Fibroblast of villous mesenchyme (primary cell): ENCODE measurements around the gene AVPR2. TPM values are rescaled to one million over a fixed set of nuclear protein-coding genes. Genes with fewer than 3 reads are reported as not detected.

Source experiments
- DNase-seq: peaks from one replicate; pipeline ENCODE4 v3.0.0-alpha.2; 2010; ENCODE audit warnings: low read depth
- H3K4me3 ChIP-seq: 2 replicates; pipeline ENCODE4 v1.5.1; 2011; ENCODE audit warnings: low read depth, mild to moderate bottlenecking, low read length
- total RNA-seq: library from RNA; depleted of rRNA; stranded (reverse); fragments of >200 nt; gene quantifications from 2 replicates; pipeline ENCODE4 v1.2.3, GENCODE V29; 2012
- TF ChIP-seq, protein P1 (sequence below): IDR thresholded peaks from 2 replicates; pipeline ENCODE4 v1.5.1; 2012; ENCODE audit warnings: low read depth, mild to moderate bottlenecking, low read length; ENCODE audit not compliant: insufficient read depth

AVPR2 gene
- total RNA-seq, 1 donor: not detected

DNA sequence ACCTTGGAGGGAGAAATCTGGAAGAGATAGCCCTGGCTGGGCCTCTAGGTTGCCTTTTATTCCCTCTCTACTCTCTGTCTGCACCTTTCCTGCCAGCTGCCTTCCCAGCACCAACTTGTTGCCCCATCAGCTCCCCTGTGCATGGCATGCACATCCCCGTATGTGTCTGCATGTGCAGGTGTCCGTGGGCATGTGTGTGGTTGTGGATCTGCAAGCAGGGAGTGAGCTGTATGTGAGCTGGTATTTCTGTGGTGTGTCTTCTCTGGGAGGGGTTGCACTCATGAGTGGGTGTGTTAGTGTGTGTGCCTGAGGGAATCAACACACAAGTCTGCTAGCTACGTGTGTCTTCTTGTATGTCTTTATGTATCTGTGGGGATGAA, 28.4 kb upstream of the AVPR2 start:
- no peak overlapping the region for H3K4me3 ChIP-seq
- TF ChIP-seq, protein P1, sequence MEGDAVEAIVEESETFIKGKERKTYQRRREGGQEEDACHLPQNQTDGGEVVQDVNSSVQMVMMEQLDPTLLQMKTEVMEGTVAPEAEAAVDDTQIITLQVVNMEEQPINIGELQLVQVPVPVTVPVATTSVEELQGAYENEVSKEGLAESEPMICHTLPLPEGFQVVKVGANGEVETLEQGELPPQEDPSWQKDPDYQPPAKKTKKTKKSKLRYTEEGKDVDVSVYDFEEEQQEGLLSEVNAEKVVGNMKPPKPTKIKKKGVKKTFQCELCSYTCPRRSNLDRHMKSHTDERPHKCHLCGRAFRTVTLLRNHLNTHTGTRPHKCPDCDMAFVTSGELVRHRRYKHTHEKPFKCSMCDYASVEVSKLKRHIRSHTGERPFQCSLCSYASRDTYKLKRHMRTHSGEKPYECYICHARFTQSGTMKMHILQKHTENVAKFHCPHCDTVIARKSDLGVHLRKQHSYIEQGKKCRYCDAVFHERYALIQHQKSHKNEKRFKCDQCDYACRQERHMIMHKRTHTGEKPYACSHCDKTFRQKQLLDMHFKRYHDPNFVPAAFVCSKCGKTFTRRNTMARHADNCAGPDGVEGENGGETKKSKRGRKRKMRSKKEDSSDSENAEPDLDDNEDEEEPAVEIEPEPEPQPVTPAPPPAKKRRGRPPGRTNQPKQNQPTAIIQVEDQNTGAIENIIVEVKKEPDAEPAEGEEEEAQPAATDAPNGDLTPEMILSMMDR: no peak
- no peak for DNase-seq

DNA sequence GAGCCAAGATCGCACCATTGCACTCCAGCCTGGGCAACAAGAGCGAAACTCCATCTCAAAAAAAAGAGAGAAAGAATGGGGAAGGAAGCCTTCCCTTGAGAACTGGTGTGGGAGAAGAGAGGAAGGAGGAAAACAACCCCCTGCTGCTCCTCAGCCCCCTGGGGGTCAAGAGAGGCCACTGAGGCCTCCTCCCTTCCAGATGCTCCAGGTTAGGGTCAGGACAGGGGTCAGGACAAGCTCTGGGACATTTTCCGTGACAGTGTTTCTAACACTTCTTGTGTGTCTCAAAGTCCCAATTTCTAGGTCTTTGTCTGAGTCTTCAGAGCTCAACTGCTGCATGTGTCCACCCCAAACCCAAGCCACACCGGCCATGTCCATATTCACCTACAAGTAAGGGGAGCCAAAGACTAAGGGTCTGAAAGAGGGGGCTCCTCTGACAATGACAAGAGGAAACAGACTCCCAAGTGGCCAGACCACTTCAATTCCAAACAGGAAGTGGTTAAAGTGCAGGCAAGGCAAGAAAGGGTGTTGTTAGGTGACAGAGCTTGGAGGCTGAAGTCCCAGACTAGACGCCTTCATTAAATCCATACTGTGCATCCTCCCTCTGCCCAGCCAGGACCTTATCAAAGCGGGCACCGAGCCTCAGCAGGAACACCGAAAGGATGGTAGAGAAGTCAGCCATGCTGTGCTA, 26.8 kb upstream of the AVPR2 start:
- DNase-seq: no peak

DNA sequence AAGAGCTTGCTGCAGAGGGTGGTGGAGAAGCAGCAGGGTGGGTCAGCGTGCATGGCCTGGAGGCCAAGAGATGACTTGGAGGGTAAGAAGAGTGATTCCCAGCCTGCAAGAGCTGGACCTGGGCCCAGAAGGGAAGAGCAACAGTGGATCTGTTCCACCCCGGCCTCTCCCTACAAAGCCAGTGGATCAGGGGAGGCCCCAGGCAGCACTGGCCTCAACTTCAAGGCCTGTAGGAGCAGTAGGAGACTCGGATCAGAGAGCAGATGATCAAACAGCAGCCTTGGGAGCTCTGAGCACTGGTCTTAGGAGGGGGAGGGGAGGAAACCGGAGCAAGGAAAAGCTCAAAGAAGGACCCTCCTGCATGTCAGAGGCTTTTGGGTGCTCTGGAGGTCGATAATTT, 26.1 kb upstream of the AVPR2 start:
- TF ChIP-seq, protein P1: no peak
- no peak overlapping the region for H3K4me3 ChIP-seq
- no peak for DNase-seq

More for the DNA sequence above, 26.8 kb upstream of the AVPR2 start:
- TF ChIP-seq, protein P1: no peak
- no peak overlapping the region for H3K4me3 ChIP-seq

DNA sequence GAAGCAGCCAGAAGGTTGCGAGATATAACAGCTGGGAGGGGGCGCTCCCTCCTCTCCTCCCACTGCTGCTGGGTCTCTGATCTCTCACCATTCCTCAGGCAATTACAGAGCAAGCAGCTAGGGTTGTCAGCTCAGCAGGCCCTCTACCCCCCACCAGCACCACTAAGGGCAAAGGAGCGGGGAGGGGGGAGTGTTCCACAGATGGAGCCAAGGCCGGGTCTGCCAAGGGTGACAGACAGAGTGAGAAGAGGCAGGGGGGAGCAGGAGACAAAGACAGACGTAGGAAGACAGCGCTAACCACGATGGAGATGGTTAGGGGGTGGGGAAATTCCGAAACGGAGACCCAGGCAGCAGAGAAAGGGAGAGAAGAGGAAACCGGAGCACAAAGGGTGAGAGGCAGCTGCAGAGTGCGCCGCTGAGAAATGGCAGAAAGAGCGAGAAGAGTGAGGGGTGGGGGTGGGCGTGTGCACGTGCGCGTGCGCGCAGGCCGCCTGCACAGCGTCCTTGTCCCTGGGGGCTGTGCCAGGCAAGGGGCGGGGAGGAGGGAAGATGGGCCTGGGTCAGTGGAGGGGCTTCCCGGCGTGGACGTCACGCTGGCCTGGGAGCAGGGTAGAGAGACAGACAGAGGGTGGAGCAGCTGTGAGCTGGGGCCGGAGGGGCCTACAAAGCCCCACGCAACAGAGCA, 25.4 kb upstream of the AVPR2 start:
- H3K4me3 ChIP-seq: no peak overlapping the region
- TF ChIP-seq, protein P1: no peak
- DNase-seq: no peak

DNA sequence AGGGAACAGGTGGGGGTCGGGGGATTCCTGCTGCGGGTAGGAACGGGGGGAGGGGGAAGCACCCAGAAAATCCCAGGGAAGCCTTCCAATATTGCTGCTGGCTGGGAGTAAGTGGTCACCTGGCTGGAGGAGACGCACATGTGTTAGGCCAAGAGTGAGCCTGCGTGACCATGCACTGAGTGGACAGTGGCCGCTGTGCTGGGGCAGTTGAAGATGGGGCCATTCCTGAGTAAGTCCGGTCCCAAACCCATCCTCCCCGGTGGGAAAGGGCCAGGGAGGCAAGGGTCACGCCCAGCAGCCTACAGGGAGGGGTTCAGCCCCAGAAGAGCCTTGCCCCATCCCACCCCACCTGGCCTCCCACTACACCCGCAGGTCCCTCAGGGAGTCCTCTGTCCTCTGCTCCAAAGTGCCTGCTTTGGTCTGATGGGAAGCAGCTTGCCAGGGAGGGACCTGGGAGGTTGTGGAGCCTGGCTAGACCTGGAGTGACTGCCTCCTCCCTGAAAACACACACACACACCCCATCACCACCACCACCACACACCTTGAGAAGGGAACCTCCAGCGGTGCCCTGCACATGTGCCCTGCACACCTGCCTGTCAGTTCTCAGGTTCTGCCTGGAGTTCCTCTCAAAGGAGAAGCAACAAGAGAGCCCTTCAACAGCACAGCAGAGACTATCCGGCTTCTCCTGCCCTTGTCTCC, 24.6 kb upstream of the AVPR2 start:
- DNase-seq: no peak
- TF ChIP-seq, protein P1: no peak

DNA sequence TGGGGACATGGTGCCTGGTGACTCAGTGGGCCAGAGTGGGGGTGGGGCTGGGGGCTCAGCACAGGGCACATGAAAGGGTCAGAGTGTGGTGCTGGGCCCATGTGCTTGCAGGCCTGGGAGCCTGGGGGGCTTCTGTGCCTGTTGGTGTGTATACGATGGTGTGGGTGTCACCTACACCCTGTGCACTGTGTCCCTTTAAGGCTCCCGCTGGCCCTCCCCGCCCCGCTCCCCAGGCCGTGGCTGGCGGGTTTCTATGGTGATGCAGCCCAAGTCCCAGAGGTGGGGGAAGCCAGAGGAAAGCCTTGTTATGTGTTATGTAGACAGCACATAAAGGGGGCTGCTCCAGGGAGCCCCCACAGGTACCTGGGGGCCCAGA, 24.0 kb upstream of the AVPR2 start:
- no peak overlapping the region for H3K4me3 ChIP-seq
- no peak for DNase-seq
- TF ChIP-seq, protein P1: no peak

More for the DNA sequence above, 24.6 kb upstream of the AVPR2 start:
- no peak overlapping the region for H3K4me3 ChIP-seq
